ENCODE measurements around the gene MAST3. TPM values are rescaled to one million over a fixed set of nuclear protein-coding genes. Genes with fewer than 3 reads are reported as not detected.

MAST3 gene
- total RNA-seq, 1 experiment from 2014 or later = 10.4 TPM

DNA sequence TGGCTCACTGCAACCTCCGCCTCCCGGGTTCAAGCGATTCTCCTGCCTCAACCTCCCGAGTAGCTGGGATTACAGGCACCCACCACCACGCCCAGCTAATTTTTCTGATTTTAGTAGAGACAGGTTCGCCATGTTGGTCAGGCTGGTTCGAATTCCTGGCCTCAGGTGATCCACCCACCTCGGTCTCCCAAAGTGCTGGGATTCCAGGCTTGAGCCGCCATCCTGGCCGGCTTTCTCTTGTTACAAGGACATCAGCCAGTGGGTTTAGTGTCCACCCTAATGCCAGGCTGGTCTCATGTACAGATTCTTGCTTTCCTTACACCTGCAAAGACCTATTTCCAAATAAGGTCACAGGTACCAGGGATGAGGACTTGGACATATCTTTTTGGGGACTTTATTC lies 62.2 kb downstream of the MAST3 start:
- Mint-ChIP-seq H3K27me3 (ENCODE audit: low read depth) (no peaks in the 10 kb centered on the region), H3K27ac (no peak overlapping the region), H3K4me3 (no peak overlapping the region), H3K9me3 (no peaks in the 10 kb centered on the region), H3K4me1 (peaks cover 4 to 21% of the 10 kb centered on the region in 2 experiments; a peak in 2 of 4 replicates), H3K36me3 (ENCODE audit: insufficient read depth in 1 of 3, low read depth in 3 of 3) (peaks cover 18 to 37% (median 34%) of the 10 kb centered on the region in 3 experiments; a peak in 6 of 7 replicates)
- H3K23ac ChIP-seq (ENCODE audit: insufficient read length, low read depth, low read length) = no peak overlapping the region
- no peak overlapping the region for H3T11ph ChIP-seq (ENCODE audit: low read length)
- no peak overlapping the region for H3K14ac ChIP-seq (ENCODE audit: insufficient read depth, low read length)
- H2BK5ac ChIP-seq (ENCODE audit: insufficient read length, low read length) = no peak overlapping the region
- H3K27me3 ChIP-seq (ENCODE audit: insufficient read depth, low read length) = no peaks in the 10 kb centered on the region
- H3K27ac ChIP-seq (ENCODE audit: insufficient read length, low read depth, low read length) = no peak overlapping the region
- WGBS (ENCODE audit: extremely low coverage, insufficient read length, low lambda C conversion rate) = no CpG with 5 or more reads among the region's 10 CpGs
- H3K4me2 ChIP-seq (ENCODE audit: insufficient read depth, insufficient read length, low read length) = no peak overlapping the region
- H3K4ac ChIP-seq (ENCODE audit: low read depth, low read length) = no peak overlapping the region
- no peak overlapping the region for H2BK12ac ChIP-seq (ENCODE audit: insufficient read length, low read depth, low read length)
- no peaks in the 10 kb centered on the region for H3K79me1 ChIP-seq (ENCODE audit: insufficient read depth, low read depth, low read length, poor library complexity, severe bottlenecking)
- no peak overlapping the region for H3K18ac ChIP-seq (ENCODE audit: insufficient read length, low read depth, low read length)
- H4K91ac ChIP-seq (ENCODE audit: insufficient read length, low read depth, low read length) = no peak overlapping the region
- 0 out of 2 replicates have a peak, but pooled peaks cover 2% of the 10 kb centered on the region for H3K4me1 ChIP-seq (ENCODE audit: insufficient read depth, low read length)
- H2BK15ac ChIP-seq (ENCODE audit: low read depth, low read length) = no peak overlapping the region
- no peak overlapping the region for H2AFZ ChIP-seq (ENCODE audit: low read length)
- H2AK5ac ChIP-seq (ENCODE audit: insufficient read length, low read length) = no peak overlapping the region
- no peak overlapping the region for H3K9ac ChIP-seq (ENCODE audit: extremely low read depth, insufficient read length, low read length)
- H3K23me2 ChIP-seq (ENCODE audit: insufficient read length, low read depth, low read length, poor library complexity, severe bottlenecking) = peaks cover 3% of the 10 kb centered on the region
- H3K56ac ChIP-seq (ENCODE audit: insufficient read length, low read depth, low read length) = no peak overlapping the region
- no peak overlapping the region for H4K5ac ChIP-seq (ENCODE audit: insufficient read length, low read depth, low read length)
- no peak overlapping the region for H2BK20ac ChIP-seq (ENCODE audit: low read depth, low read length, poor library complexity, severe bottlenecking)
- peaks cover 4% of the 10 kb centered on the region for H4K20me1 ChIP-seq (ENCODE audit: control insufficient read depth, insufficient read depth, insufficient read length)
- H3K79me2 ChIP-seq (ENCODE audit: insufficient read depth, low read length) = no peaks in the 10 kb centered on the region
- TF ChIP-seq, protein P1, sequence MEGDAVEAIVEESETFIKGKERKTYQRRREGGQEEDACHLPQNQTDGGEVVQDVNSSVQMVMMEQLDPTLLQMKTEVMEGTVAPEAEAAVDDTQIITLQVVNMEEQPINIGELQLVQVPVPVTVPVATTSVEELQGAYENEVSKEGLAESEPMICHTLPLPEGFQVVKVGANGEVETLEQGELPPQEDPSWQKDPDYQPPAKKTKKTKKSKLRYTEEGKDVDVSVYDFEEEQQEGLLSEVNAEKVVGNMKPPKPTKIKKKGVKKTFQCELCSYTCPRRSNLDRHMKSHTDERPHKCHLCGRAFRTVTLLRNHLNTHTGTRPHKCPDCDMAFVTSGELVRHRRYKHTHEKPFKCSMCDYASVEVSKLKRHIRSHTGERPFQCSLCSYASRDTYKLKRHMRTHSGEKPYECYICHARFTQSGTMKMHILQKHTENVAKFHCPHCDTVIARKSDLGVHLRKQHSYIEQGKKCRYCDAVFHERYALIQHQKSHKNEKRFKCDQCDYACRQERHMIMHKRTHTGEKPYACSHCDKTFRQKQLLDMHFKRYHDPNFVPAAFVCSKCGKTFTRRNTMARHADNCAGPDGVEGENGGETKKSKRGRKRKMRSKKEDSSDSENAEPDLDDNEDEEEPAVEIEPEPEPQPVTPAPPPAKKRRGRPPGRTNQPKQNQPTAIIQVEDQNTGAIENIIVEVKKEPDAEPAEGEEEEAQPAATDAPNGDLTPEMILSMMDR (conservative IDR thresholded peaks at IDR 0.05) = no peak
- H2BK120ac ChIP-seq (ENCODE audit: low read depth, low read length, poor library complexity, severe bottlenecking) = no peak overlapping the region
- DNase-seq = no peak
- H3K9me3 ChIP-seq (ENCODE audit: control insufficient read depth, low read depth, low read length) = no peaks in the 10 kb centered on the region
- H4K8ac ChIP-seq (replicated peaks; ENCODE audit: insufficient read length, low read depth, low read length) = no peak overlapping the region

All from H9 (cell line).